GM19324 (cell line): ENCODE results near the gene CDHR5.

Experiments
- ATAC-seq: cut with Tn5 transposase; IDR thresholded peaks from one replicate; pipeline ENCODE4 v1.9.1; 2021; ENCODE audit warnings: mild to moderate bottlenecking, moderate library complexity; ENCODE audit not compliant: unreplicated experiment, low FRiP score

Gene CDHR5

DNA sequence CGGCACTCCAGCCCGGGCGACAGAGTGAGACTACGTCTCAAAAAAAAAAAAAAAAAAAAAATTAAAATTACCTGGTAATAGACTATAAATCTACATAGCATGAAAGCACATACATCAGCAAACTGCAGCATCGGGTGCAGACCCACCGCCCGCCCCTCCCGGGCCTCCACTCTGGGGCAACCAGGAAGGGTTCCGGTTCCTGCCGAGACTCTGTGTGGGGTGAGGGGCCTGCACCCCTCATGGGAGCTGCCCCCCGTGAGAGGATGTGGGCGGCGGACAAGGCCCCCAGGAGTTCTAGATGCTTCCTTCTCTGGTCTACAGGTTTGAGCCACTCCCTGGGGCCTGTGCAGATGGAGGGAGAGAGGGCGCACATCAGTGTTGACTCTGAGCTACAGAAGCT, 21.5 kb upstream of the CDHR5 start:
- no peak for ATAC-seq

DNA sequence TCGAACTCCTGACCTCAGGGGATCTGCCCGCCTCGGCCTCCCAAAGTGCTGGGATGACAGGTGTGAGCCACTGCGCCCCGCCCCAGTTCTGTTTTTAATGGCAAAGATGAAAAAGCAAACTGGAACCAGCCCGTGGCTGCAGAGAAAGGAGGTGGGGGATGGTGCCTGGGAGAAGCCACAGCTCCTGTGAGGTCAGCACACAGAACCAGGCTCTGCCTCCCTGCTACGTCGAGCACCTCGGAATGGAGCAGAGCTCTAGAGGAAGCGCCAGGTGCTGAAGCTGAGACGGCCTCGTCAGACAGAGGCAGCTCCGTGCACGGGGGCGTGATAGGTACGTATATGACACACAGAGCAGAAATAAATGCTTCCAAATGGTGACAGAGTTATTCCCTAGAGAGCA, 20.8 kb upstream of the CDHR5 start:
- no peak for ATAC-seq

DNA sequence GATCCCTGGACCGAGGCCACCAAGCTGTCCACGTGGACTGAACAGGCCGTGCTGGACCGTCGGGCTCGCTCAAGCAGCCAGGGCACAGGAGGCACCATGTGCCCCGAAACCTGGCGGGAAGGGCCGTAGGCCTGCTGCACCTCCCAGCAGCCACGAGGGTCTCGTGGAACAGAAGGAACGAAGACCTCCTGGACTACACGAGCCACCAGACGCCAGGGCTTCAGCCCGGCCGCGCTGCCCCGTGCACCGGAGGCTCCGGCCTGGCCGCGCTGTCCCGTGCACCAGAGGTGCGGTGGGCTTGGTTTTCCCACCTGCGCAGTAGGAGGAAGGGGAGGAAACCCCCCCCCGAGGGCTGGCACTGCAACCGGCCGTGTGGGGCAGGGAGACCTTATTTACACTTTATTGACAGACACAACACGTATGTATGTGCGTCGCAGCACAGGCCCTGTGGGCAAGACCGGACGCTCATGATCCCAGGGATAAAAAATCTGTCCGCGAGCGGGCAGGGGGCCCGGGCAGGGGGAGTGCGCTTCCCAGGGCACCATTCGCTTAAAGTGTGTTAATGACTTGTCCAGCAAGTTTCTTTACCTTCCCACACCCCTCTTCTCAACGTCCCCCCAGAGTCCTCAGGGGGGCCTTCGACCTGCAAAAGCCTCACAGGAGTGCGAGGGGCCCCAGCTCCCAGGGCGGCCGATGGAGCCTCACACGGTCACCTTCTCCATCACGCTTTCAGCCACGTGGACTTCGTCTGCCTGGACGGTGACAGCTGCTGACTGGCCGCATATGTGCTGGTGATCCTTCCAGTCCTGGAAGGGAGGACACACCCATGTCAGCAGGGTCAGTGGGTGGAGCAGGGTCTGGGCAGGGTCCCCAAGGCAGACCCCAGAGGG, 19.3 kb upstream of the CDHR5 start:
- no peak for ATAC-seq

DNA sequence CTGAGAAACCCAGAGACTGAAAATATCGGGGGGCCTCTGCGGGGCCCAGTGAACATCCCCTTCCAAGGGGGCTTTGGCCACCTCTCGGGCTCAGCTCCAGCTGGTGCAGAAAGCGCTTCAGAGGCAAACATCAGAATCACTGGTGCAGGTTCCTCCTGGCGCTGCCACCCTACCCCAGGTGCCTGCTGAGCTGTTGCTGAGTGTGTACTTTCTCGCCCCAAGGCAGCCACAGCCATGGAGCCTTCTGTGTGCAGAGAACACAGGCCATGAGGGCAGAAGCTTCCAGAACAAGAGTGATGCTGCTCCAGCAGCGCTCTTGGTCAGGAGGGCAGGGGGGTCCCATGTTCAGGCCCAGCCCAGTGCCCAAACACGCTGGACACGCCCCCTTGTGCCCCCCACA, 18.6 kb upstream of the CDHR5 start:
- ATAC-seq = no peak

DNA sequence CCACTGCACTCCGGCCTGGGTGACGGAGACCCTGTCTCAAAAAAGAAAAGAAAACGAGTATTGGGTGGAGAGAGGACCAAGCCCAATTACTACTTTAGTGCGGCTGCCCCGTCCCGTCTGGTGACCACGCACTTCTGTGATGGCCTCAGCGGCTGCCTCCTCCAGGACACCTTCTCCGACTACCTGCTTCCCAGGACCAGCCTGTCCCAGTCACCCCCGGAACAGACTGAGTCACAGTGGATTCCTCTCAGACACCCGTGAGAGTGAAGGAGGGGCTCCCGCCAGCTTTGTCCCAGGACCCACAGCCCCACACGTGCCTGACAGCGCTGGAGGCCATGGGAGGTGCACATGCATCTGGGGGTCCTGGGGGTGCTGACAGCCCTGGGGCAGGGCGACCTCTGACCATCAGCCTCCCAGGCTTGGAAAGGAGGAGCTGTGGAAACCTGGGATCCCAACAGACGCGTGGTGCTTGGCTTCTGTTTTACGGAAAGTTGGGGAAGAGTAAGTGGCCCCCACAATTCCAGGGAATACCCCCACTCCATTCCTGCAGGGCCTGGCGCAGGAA, 17.1 kb upstream of the CDHR5 start:
- ATAC-seq = no peak

DNA sequence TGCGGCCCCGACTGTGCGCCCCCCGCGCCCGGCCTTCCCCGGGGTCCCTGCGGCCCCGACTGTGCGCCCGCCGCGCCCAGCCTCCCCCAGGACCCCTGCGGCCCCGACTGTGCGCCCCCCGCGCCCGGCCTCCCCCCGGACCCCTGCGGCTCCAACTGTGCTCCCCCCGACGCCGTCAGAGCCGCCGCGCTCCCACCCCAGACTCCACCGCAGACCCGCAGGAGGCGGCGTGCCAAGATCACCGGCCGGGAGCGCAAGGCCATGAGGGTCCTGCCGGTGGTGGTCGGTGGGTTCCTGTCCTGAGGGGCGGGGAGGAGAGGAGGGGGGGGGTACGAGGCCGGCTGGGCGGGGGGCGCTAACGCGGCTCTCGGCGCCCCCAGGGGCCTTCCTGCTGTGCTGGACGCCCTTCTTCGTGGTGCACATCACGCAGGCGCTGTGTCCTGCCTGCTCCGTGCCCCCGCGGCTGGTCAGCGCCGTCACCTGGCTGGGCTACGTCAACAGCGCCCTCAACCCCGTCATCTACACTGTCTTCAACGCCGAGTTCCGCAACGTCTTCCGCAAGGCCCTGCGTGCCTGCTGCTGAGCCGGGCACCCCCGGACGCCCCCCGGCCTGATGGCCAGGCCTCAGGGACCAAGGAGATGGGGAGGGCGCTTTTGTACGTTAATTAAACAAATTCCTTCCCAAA, 15.4 kb upstream of the CDHR5 start:
- ATAC-seq = no peak

DNA sequence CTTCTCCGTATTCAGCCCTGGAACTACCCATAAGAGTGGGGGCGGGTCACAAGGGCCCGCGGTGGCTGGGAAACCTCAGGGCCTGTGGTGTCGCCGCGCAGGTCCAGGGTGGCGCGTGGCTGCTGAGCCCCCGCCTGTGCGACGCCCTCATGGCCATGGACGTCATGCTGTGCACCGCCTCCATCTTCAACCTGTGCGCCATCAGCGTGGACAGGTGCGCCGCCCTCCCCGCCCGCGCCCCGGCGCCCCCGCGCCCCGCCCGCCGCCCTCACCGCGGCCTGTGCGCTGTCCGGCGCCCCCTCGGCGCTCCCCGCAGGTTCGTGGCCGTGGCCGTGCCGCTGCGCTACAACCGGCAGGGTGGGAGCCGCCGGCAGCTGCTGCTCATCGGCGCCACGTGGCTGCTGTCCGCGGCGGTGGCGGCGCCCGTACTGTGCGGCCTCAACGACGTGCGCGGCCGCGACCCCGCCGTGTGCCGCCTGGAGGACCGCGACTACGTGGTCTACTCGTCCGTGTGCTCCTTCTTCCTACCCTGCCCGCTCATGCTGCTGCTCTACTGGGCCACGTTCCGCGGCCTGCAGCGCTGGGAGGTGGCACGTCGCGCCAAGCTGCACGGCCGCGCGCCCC, 14.7 kb upstream of the CDHR5 start:
- no peak for ATAC-seq

DNA sequence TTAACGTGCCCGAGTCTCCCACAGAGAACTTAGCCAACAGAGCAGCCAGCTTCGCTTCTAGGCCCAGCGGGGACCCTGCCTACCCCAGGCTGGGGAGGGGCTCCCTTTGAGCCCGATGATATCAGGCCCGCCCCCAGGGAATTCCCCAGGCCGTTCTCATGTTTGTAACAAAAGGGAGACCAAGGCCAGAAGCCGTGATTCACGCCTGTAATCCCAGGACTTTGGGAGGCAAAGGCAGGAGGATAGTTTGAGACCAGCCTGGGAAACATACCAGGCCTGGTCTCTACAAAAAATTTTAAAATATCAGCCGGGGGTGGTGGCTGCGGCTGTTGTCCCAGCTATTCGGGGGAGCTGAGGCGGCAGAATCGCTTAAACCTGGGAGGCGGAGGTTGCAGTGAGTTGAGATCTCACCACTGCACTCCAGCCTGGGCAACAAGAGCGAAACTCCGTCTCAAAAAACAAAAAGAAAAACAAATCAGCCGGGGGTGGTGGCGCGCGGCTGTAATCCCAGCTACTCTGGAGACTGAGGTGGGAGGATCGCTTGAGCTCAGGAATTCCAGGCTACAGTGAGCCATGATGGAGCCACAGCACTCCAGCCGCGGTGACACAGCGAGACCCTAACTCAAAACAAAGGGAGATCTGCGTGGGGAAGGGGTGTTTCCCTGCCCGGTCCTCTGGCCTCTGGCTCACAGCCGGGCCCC, 14.0 kb upstream of the CDHR5 start:
- no peak for ATAC-seq

DNA sequence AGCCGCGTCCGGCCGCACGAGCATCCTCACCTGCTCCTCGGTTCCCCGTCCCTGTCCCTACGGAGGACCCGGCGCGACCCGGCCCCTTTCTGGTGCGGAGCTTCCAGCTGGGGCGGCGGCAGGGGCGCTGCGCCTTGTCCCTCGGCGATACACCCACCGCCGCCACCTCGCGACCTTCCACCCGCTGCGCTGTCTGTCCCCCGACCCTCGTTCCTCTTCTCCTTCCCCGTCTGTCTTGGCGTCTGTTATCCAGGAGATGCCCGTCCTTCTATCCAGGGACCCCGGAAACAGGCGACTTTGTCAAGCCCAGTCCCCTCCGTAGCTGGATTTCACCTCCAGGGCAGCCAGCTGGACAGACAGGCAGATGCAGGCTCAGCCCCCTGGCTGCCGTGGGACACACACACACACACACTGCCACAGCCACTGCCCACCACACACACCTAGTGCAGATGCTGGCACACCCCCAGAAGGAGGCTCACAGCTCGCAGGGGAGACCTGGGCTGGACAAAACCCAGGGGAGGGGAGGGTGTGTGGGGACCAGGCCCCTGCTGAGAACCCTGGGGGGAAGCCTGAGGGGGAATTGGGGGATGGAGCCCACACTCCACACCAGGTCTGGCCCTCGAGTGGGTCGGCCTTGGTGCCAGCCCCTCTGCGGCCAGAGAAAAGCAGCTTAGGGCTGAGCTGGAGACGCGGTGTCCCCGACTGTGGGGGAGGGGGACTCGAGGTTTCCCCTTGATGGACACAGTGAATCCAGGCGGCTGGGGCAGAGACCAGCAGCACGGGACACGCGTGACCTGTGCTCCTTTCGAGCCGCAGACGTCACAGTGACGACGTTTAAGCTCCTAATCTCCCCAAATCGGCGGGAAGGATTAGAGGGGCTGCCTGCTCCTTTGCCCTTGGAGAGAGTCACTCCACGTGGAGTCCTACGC, 13.1 kb upstream of the CDHR5 start:
- no peak for ATAC-seq

DNA sequence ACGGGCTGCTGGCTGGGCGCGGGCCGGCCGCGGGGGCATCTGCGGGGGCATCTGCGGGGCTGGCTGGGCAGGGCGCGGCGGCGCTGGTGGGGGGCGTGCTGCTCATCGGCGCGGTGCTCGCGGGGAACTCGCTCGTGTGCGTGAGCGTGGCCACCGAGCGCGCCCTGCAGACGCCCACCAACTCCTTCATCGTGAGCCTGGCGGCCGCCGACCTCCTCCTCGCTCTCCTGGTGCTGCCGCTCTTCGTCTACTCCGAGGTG, 12.5 kb upstream of the CDHR5 start:
- no peak for ATAC-seq

DNA sequence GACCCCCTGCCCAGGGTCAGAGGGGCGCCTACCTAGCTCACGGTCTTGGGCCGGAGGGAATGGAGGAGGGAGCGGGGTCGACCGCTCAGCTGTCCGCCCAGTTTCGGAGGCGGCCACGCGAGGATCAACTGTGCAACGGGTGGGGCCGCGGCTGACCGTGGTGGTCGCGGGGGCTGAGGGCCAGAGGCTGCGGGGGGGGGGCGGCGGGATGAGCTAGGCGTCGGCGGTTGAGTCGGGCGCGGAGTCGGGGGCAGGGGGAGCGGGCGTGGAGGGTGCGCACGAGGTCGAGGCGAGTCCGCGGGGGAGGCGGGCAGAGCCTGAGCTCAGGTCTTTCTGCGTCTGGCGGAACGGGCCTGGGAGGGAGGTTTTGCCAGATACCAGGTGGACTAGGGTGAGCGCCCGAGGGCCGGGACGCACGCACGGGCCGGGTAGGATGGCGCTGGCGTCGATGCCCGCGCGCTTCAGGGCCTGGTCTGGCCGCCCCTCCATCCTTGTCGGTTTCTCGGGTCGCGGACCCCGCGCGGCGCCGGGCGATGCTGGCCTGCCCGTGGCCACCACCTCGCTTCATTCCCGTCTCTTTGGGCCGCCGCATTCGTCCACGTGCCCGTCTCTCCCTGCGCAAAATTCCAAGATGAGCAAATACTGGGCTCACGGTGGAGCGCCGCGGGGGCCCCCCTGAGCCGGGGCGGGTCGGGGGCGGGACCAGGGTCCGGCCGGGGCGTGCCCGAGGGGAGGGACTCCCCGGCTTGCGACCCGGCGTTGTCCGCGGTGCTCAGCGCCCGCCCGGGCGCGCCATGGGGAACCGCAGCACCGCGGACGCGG, 12.0 kb upstream of the CDHR5 start, which contains the start of gene DRD4:
DRD4 (plus strand) TSS at position 759 of the 822 bp plus-strand sequence; CDS start at position 795, 36 bp downstream.
- no peak for ATAC-seq

DNA sequence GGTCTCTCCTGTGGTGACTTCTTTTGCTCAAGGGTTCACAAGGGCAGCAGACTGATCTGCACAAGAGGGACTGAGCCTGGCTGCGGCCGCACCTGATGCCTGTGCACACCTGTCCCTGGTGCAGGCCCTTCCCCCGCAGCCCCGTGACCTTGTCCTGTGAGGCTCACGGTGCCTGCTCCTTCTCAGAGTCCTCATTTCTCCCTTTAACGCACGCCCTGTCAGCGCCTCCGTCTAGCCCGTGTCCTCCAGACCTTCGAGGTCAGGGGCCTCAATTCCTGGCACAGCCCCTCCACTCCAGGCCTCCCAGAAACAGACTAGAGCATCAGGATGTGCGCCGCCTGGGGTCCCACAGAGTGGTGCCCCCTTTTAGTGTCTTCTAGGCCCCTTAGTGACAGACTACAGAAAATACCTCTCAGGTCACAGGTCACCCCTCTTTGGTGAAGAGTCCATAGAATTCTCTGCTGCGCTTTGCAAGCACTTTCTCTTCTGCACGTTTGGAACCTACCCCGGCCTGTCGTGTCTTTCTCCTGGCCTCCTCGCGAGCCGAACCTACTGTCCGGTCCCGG, 11.3 kb upstream of the CDHR5 start:
- no peak for ATAC-seq

DNA sequence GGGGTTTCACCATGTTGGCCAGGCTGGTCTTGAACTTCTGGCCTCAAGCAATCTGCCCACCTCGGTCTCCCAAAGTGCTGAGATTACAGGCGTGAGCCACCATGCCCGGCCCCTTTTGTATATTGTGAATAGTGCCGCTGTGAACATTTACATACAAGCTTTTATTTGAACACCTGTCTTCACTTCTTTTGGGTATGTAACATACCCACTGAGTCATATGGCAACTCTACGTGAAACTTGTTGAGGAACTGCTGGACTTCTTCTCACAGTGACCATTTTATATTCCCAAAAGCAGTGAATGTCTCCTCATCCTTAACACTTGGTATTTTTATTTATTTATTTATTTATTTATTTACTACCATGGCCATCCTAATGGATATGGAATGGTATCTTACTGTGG, 6.1 kb upstream of the CDHR5 start:
- no peak for ATAC-seq

DNA sequence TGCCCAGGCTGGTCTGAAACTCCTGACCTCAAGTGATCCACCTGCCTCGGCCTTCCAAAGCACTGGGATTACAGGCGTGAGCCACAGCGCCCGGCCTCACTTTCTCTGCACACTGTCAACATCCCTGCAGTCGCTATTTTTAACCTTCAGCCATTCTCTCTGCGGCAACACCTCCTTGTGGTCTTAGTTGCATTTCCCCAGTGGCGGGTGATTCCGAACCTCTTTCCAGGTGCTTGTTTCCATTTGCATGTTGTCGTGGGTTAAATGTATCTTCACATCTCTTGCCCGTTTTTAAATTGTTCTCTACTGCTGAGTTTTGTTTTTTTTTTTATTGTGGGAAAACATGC, 4.5 kb upstream of the CDHR5 start:
- ATAC-seq = no peak

DNA sequence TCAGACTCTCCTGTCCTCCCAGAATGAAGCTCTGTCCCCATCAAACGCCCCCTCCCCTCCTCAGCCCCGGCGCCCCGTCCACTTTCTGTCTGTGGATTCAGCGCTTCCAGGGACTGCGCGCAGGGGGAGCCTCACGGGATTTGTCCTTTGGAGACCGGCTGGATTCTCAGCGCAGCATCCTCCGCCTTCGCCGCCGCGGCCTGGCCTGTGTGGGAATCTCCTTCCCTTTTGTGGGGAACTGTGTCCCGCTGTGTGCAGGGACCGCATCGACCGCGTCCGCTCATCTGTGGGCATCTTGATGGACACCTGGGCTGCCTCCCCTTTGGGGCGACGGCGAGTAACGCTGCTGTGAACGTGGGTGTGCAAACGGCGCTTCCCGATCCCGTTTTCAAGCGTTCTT, 3.3 kb upstream of the CDHR5 start:
- no peak for ATAC-seq

DNA sequence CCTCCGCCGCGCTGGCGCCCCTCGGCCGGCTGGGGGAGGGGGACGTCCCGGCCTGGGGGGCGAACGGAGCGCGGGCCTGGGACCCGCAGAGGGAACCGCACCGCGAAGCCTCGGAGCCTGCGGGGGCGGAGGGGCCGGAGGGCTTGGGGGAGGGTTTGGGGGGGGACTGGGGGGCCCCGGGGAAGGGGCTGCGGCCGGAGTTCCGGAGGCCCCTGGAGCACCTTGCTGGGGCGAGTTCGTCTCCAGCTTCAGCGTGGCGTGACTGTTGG, 2.5 kb upstream of the CDHR5 start:
- no peak for ATAC-seq

DNA sequence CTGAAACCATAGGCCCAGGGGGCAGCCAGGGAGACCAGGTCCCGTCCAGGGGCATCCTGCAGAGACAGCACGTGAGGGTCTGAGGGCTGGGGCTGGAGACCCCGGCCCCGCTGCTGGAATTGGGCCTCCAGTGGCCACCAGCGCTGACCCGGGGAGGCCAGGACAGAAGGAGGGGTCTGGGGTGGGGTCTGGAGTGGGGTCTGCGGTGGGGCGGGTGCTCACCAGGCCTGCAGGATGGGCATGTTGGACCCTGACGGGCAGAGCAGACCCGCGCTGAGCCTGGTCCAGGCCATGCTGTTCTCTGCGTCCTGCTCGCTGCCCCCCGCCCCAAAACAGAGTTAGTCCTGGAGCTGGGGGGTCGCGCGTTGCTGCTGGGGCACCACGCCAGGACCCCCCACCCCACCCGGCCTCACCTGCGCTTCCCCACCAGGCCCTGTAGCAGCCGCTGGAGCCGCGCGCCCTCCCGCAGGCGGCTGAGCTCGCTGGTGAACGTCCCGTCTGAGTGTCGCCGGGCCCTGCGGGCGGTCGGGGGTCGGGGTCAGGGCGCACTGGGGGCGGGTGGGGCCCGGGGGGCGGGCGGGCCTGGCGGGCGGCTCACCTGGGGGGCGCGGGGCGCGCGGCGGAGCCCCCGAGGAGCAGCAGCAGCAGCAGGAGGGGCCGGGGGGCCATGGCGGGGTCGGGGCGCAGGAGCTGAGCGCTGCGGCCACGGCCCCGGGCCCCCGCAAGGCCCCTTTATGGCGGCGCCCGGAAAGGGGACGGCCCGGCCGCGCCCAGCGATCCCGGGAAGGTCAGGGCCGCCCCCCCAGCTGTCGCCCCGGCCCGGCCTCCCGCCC, 1.9 kb upstream of the CDHR5 start, which contains the start of gene SCT:
SCT (minus strand) TSS at position 707 of the 833 bp plus-strand sequence; CDS start at position 669, 38 bp downstream.
- ATAC-seq = no peak
